SK-N-SH treated with all-trans-retinoic acid at 6 μM for 48 hours (cell line): ENCODE results near the gene AGBL3.

Experiments
- CREB5 ChIP-seq: fragments of 250-450 bp; sonication (Bioruptor Pico); IDR thresholded peaks from 2 replicates; pipeline ENCODE4 v1.5.1; 2020; ENCODE audit warnings: low read depth, mild to moderate bottlenecking, moderate library complexity
- GLIS3 ChIP-seq: fragments of 250-450 bp; sonication (Bioruptor Pico); IDR thresholded peaks from 2 replicates; pipeline ENCODE4 v1.5.0; 2020; ENCODE audit warnings: mild to moderate bottlenecking, moderate library complexity
- ISL1 ChIP-seq: fragments of 250-450 bp; sonication (Bioruptor Pico); IDR thresholded peaks from 2 replicates; pipeline ENCODE4 v2.1.2; 2022; ENCODE audit warnings: mild to moderate bottlenecking, moderate library complexity
- PATZ1 ChIP-seq: fragments of 250-450 bp; sonication (Bioruptor Pico); IDR thresholded peaks from 2 replicates; pipeline ENCODE4 v1.8.0; 2020; ENCODE audit warnings: mild to moderate bottlenecking, moderate library complexity, borderline replicate concordance
- POU6F1 ChIP-seq: fragments of 250-450 bp; sonication (Bioruptor Pico); IDR thresholded peaks from 2 replicates; pipeline ENCODE4 v1.8.0; 2021; ENCODE audit warnings: low read depth, mild to moderate bottlenecking, moderate library complexity, borderline replicate concordance
- SNAI2 ChIP-seq: fragments of 250-450 bp; sonication (Bioruptor Pico); IDR thresholded peaks from 2 replicates; pipeline ENCODE4 v1.5.0; 2020; ENCODE audit warnings: mild to moderate bottlenecking, moderate library complexity
- TCF4 ChIP-seq: fragments of 250-450 bp; sonication (Bioruptor Pico); IDR thresholded peaks from 2 replicates; pipeline ENCODE4 v1.8.0; 2021; ENCODE audit warnings: mild to moderate bottlenecking, moderate library complexity, borderline replicate concordance
- TOX ChIP-seq: fragments of 250-450 bp; sonication (Bioruptor Pico); IDR thresholded peaks from 2 replicates; pipeline ENCODE4 v1.8.0; 2021; ENCODE audit warnings: mild to moderate bottlenecking, moderate library complexity, borderline replicate concordance
- TSHZ2 ChIP-seq: fragments of 250-450 bp; sonication (Bioruptor Pico); IDR thresholded peaks from 2 replicates; pipeline ENCODE4 v1.5.0; 2020; ENCODE audit warnings: mild to moderate bottlenecking, moderate library complexity
- TF ChIP-seq, protein P1 (sequence below): fragments of 250-450 bp; sonication (Bioruptor Pico); IDR thresholded peaks from 2 replicates; pipeline ENCODE4 v1.5.1; 2021; ENCODE audit warnings: mild to moderate bottlenecking, moderate library complexity

- TF ChIP-seq CREB5 (CRISPR knock-in tag): no peak
- TF ChIP-seq ISL1 (CRISPR knock-in tag): no peak
- no peak for TF ChIP-seq GLIS3 (CRISPR knock-in tag)
- TF ChIP-seq TCF4 (CRISPR knock-in tag): no peak
- no peak for TF ChIP-seq PATZ1 (CRISPR knock-in tag)
- TF ChIP-seq SNAI2 (CRISPR knock-in tag): no peak
- TF ChIP-seq, protein P1, sequence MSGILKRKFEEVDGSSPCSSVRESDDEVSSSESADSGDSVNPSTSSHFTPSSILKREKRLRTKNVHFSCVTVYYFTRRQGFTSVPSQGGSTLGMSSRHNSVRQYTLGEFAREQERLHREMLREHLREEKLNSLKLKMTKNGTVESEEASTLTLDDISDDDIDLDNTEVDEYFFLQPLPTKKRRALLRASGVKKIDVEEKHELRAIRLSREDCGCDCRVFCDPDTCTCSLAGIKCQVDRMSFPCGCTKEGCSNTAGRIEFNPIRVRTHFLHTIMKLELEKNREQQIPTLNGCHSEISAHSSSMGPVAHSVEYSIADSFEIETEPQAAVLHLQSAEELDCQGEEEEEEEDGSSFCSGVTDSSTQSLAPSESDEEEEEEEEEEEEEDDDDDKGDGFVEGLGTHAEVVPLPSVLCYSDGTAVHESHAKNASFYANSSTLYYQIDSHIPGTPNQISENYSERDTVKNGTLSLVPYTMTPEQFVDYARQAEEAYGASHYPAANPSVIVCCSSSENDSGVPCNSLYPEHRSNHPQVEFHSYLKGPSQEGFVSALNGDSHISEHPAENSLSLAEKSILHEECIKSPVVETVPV (CRISPR knock-in tag): no peak
- no peak for TF ChIP-seq POU6F1
- no peak for TF ChIP-seq TOX (CRISPR knock-in tag)
- no peak for TF ChIP-seq TSHZ2
These were observed 5.4 kb downstream of the AGBL3 start for GRCh38 chr7:134991469-134992339.
